GM08714 (cell line): ENCODE data around the gene CHRDL2.
"Not testable (repeated sequence)": the region's sequence is repeated elsewhere in the genome, so short reads cannot be mapped to it uniquely, and the experiment has no call there.

ENCODE experiments used
- H3K4me3 ChIP-seq: fragments of 200-500 bp; sonication (Bioruptor generic); 2 replicates; pipeline ENCODE4 v1.5.1; 2014; ENCODE audit warnings: mild to moderate bottlenecking, low read length, inconsistent platforms
- ZNF274 ChIP-seq: IDR thresholded peaks from 2 replicates; pipeline ENCODE4 v1.6.1; 2012; ENCODE audit warnings: mild to moderate bottlenecking, low read depth, low read length

The CHRDL2 gene

GRCh38 chr11:74662487-74663103 is 68.6 kb downstream of the CHRDL2 start:
- no peak for TF ChIP-seq ZNF274
- H3K4me3 ChIP-seq, result no peak overlapping the region

- not testable (repeated sequence) for H3K4me3 ChIP-seq
These were observed 72.1 kb downstream of the CHRDL2 start for GRCh38 chr11:74659124-74659523.

GRCh38 chr11:74654976-74655375 is 76.2 kb downstream of the CHRDL2 start:
- no peak for TF ChIP-seq ZNF274
- H3K4me3 ChIP-seq, result no peak overlapping the region

GRCh38 chr11:74650498-74650897 is 80.7 kb downstream of the CHRDL2 start:
- no peak for TF ChIP-seq ZNF274
- H3K4me3 ChIP-seq, result no peak overlapping the region

- TF ChIP-seq ZNF274, result no peak
- H3K4me3 ChIP-seq, result no peak overlapping the region
These were observed 82.3 kb downstream of the CHRDL2 start for GRCh38 chr11:74648894-74649293.

GRCh38 chr11:74647831-74648230 is 83.4 kb downstream of the CHRDL2 start:
- no peak overlapping the region for H3K4me3 ChIP-seq
- TF ChIP-seq ZNF274, result no peak

GRCh38 chr11:74647404-74647803 is 83.8 kb downstream of the CHRDL2 start:
- TF ChIP-seq ZNF274, result no peak
- H3K4me3 ChIP-seq, result no peak overlapping the region

- H3K4me3 ChIP-seq, result no peak overlapping the region
- no peak for TF ChIP-seq ZNF274
These were observed 84.3 kb downstream of the CHRDL2 start for GRCh38 chr11:74646954-74647353.
